ENCODE results near the gene EEFSEC. TPM values are rescaled to one million over a fixed set of nuclear protein-coding genes. Genes with fewer than 3 reads are reported as not detected.
A peak's percentile ranks its signal among the peaks of the same experiment; 100 is the strongest.

EEFSEC gene
- total RNA-seq, 1 experiment from 2014 or later = 3.8 TPM

DNA sequence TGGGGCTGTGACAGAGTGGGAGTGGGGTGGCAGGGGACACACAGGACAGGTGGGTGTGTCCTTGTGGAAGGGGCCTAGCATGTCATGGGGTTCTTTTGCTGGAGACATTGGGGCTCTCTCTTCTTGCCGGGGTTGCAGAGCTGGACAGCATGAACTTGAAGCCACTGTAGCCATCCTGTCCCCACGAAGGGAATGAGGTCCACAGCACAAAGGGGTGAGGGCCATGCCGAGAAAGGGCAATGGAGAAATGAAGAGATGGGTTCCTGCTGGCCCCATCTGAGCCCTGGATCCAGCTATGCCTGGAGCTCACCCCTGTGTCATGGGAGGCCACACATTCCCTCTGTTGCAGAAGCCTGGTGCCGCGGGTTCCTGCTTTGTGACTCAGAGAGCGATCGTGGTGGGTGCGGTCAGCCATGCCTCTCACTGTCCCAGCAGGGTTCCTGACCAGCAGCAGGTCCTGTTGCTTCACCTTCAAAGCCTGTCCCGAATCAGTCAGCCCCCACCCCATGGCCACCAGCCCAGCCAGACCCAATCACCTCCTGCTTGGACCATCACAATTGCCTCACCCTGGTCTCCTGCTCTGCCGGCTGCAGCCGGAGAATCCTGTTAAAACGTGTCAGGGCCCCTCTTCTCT is 263.4 kb downstream of the EEFSEC start:
- in situ Hi-C loops (cut with HindIII; ENCODE audit: low pct_unique_long_range_greater_than_20kb, low sequenced_read_pairs) = no loop called here
- DNase-seq (ENCODE audit: low read depth, low spot score) = peak; percentile 9

DNA sequence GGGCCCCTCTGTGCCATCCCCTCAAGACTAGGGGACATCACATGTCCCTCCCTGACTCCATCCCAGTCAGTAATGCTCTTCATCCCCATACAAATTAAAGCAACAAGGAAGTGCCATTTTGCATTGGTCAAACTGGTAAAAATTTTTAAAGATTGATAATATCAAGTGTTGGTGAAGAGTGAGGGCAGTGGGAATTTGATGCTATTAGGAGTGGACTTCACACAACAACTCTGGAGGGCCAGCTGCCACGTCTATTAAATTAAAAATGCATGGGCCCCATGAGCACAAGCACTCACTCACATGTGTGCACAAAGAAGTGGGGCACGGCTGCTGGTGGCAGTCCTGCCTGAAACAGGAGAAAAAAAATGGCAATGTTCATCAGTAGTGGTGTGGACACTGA is 265.6 kb downstream of the EEFSEC start:
- in situ Hi-C loops (cut with HindIII; ENCODE audit: low pct_unique_long_range_greater_than_20kb, low sequenced_read_pairs) = no loop called here
- no peak for DNase-seq (ENCODE audit: low read depth, low spot score)

DNA sequence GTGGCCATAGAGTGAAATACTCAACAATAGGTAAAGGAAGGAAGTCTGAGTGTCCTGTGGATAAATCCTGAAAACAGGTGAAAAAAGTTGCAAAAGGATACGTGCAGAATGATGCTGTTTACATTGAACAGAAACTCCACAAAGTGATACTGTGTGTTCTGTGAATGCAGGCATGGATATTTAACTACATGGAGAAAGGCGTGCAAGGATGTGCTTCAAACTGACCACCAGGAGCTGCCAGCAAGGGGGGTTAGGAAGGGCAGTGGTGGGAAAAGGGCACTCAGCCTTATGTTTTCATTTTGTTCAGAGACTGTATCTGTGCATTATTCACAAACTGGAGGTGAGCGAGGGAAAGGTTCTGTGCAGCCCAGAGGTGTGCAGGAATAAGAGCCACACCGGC is 266.0 kb downstream of the EEFSEC start:
- DNase-seq (ENCODE audit: low read depth, low spot score) = no peak
- in situ Hi-C loops (cut with HindIII; ENCODE audit: low pct_unique_long_range_greater_than_20kb, low sequenced_read_pairs) = no loop called here

DNA sequence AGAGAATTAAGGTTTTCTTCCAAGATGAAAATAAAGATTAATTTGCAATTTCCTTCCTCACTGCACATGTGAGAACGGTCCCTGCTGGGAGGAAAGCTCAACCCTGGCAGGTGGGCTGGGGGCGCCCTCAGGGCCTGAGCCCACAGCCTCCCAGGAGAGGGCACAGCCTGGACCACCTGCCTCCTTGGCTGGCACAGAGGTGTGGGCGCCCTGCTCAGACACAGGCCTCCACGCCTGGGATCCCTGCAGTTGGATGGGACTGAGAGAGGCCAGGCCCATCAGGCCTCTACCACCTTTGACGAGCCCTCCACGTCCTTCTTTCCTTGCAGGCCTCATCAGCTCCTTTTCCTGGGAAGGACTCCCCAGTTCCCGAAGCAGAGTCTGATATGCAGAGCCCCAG is 267.0 kb downstream of the EEFSEC start:
- no peak for DNase-seq (ENCODE audit: low read depth, low spot score)
- in situ Hi-C loops (cut with HindIII; ENCODE audit: low pct_unique_long_range_greater_than_20kb, low sequenced_read_pairs) = no loop called here

DNA sequence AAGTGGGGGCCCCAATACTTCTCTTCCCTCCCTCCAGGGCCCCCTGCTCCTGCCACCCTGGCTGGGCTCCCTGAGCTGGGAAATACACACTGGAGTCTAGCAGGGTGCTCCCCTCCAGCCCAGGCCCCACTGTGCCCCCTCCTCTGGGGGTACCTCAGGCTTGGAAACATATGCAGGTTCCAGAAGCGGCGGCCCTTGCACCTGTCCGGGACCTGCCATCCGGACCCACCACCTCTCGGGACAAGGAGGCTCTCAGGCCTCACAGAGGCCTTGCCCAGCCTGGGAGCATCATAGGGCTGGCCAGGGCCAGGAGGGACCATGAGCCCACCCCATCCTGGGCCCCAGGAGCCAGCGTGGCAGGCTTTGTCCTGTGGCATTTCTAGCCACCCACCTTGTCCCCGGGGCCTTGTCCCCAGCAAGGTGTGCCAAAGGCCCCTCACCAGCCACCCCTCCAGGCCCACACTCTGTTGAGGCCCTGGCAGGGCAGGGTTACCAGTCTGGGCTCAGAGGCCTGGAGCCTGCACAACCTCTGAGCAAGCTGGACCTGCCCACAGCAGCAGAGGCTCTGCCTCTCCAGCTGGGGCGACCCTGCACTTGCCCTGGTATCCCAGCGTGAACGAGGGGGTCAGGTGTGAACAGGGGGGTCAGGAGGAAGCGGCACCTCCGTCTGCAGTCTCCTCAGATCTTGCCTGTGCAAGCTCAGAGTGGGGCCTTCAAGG is 267.6 kb downstream of the EEFSEC start:
- no peak for DNase-seq (ENCODE audit: low read depth, low spot score)
- in situ Hi-C loops (cut with HindIII; ENCODE audit: low pct_unique_long_range_greater_than_20kb, low sequenced_read_pairs) = no loop called here

DNA sequence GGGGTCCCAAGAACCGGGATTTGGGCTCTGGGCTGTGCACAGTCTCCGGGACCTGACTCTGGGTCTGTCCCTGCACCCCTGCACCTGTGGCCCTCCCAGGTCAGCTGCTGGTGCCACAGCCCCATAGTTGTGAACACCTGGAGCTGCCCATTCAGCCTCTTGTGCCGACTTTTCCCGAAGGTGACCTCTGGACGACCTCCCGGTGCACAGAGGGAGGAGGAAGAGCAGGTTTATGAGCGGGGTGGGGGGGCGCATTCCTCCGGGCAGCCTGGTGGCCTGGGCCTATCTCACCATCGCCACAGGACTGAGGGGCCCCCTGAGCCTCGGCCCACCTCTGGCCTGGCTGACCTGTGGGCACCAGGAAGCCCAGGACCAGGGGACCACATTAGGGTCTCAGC is 268.2 kb downstream of the EEFSEC start:
- DNase-seq (ENCODE audit: low read depth, low spot score) = no peak
- in situ Hi-C loops (cut with HindIII; ENCODE audit: low pct_unique_long_range_greater_than_20kb, low sequenced_read_pairs) = no loop called here

DNA sequence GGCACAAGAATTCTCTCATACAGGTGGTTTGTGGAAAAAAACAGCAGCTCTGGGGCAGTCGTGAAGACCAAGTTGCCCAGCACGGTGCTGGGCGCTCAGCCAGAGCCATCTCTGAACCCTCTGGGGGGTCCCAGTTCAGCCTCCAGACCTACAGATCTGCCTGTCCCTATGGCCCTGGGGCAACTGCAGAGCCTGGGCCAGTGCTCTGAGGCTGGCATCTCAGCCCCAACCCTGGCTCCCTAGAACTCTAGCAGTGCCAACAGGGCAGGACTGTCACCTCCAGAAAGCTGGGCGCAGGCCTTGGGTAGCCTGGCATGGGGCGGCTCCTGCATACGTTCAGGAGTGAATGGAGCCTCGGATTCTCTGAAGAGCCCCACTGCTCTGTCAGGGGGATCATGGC is 268.7 kb downstream of the EEFSEC start:
- DNase-seq (ENCODE audit: low read depth, low spot score) = no peak
- in situ Hi-C loops (cut with HindIII; ENCODE audit: low pct_unique_long_range_greater_than_20kb, low sequenced_read_pairs) = no loop called here

DNA sequence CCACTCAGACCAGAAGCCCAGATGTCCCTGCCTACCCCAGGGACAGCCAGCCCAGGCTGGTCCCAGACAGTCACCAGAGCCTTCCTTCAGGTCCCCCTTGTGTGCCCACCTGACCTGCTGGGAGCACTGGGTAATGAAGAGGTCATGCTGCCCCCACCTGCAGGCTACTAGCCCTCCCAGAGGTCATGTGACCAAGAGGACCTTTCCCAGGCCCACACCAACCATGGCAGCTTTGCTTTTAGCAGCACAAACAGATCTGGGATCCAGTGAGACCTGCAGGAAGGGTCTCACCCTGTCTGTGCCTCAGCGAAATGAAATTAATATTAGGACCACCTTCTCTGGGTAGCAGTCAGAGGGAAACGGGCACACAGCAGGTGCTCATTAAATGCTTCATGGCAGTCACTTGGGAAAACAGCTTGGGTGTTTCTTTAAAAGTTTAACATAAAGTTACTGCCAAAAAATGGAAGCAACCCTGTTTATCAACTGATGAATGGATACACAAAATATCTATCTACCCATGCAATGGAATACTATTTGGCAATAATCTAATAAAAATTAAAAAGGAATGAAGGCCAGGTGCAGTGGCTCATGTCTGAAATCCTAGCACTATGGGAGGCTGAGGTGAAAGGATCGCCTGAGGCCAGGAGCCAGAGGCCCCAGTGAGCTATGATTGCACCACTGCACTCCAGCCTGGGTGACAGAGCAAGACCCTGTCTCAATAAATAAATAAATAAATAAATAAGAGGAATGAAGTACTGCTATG is 269.7 kb downstream of the EEFSEC start:
- no peak for DNase-seq (ENCODE audit: low read depth, low spot score)
- in situ Hi-C loops (cut with HindIII; ENCODE audit: low pct_unique_long_range_greater_than_20kb, low sequenced_read_pairs) = no loop called here

DNA sequence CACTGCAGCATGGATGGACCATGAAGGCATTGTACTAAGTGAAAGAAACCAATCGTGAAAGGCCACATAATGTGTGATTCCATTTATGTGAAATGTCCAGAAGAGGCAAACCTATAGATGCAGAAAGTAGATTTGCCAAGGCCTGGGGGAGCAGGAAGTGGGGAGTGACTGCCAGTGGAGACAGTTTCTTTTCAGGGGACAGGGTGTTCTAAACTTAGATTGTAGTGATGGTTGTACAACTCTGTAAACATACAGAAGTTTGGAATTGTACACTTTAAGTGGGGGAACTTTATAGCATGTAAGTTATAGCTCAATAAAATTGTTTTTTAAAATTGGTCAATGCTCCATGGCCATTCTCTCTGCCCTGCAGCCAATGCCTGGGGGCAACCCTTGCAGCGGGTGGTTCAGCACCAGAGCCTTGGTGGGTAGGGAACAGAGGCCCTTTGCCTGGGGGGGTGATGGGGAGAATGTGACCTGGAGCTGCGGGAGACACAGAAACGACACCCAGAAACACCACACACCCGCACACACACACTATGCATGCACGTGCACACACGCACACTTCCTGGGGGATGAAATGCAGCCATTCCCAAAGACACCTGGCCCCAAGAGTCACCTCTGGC is 270.4 kb downstream of the EEFSEC start:
- in situ Hi-C loops (cut with HindIII; ENCODE audit: low pct_unique_long_range_greater_than_20kb, low sequenced_read_pairs) = no loop called here
- DNase-seq (ENCODE audit: low read depth, low spot score) = no peak

DNA sequence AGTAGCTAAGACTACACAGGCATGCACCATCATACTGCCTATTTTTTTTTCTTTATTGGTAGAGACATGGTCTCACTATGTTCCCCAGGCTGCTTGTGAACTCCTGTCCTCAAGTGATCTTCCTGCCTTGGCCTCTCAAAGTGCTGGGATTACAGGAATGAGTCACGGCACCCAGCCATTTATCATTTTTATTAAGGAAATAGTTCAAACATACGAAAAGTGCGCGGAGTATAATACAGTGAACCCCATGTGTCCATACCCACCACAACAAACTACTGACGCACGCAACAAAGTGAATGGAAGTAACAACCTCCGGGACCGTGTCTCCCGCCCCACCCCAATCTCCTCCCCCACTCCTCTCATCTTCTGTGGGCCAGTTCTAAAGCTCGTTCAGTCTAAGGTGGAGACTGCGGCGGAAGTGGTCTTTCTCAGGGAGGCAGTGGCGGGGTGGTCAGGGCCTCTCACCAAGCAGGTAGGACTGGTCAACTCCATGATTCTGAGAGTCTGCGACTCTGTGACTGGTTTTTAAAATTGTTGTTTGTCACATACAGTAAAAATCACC is 271.3 kb downstream of the EEFSEC start:
- DNase-seq (ENCODE audit: low read depth, low spot score) = no peak
- in situ Hi-C loops (cut with HindIII; ENCODE audit: low pct_unique_long_range_greater_than_20kb, low sequenced_read_pairs) = no loop called here

DNA sequence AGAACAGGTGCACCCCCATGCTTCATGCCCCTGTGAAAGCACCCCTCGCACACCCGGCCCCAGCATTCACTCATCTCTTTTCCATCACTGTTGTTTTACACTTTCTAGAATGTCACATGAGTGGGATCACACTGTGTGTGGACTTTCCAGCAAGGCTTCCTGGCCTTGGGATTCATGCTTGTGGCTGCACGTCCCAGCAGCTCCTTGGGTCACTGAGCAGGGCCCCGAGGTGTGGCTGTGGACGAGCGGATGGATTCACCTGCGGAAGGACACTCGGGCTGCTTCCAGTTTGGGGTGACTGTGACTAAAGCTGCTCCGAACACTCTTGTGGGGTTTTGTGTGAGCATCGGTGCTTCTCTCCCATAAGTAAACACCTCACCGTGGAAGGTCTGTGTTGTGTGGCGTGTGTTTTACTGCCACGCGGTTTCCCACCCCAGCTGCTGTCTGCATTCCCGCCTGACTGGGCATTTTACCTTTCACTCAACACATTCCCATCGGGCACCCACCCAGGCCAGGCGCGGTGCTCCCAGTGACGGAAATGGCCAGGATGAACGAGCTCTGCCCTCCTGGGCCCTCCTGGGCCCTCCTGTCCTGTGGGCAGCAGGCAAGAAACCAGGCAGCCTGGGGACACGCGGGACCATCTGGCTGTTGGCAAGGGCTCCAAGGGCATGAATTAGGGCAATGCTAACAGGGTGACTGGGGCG is 272.0 kb downstream of the EEFSEC start:
- no peak for DNase-seq (ENCODE audit: low read depth, low spot score)
- in situ Hi-C loops (cut with HindIII; ENCODE audit: low pct_unique_long_range_greater_than_20kb, low sequenced_read_pairs) = no loop called here

DNA sequence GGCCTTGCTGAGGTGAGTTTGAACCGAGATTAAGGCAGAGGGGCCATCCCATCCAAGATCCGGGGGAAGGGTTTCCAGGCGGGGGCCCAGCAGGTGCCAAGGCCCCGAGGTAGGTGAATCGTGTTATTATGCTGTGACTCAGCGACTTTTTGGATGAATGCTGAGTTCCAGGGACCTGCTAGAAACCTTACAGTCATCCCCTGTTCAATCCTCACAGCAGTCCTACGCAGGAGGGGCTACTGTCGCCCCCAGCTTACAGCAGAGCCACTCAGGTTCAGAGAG is 272.5 kb downstream of the EEFSEC start:
- in situ Hi-C loops (cut with HindIII; ENCODE audit: low pct_unique_long_range_greater_than_20kb, low sequenced_read_pairs) = no loop called here
- no peak for DNase-seq (ENCODE audit: low read depth, low spot score)

DNA sequence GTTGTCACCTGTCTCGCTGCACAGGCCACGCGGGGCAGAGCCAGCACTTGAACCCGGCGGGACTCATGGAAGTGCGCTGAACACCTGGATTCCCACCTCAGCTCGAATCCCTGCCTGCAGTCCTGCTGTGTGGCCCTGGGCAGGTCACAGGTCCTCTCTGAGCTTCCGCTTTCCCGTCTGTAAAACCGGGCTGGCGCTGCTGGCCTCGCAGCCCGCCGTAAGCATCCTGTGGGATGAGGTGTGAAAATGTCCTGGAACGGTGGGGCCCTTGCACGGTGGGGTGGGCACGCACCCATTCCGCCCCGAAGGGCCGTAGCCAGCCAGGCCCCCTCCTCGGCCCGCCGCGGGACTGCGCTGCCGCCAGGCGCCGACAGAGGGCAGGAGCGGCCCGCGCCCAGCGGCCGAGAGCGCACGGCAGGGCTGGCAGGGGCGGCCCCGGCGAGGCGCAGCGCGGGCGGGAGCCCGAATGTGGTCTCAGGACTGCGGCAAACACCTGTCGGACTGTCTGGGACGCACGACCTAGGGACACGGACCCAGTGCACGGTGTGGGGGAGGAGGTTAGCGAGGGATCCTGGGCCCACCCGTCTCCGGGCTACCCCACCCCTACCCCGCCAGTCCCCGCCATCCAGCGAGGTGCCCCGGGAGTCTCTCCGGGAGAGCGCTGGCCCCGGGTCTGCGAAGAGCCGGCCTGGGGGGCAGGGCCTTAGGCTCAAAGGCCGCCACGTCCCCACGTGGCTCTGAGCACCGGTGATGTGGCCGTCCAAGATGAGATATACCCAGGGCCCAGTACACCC is 273.0 kb downstream of the EEFSEC start:
- in situ Hi-C loops (cut with HindIII; ENCODE audit: low pct_unique_long_range_greater_than_20kb, low sequenced_read_pairs) = no loop called here
- peak; percentile 38 for DNase-seq (ENCODE audit: low read depth, low spot score)

DNA sequence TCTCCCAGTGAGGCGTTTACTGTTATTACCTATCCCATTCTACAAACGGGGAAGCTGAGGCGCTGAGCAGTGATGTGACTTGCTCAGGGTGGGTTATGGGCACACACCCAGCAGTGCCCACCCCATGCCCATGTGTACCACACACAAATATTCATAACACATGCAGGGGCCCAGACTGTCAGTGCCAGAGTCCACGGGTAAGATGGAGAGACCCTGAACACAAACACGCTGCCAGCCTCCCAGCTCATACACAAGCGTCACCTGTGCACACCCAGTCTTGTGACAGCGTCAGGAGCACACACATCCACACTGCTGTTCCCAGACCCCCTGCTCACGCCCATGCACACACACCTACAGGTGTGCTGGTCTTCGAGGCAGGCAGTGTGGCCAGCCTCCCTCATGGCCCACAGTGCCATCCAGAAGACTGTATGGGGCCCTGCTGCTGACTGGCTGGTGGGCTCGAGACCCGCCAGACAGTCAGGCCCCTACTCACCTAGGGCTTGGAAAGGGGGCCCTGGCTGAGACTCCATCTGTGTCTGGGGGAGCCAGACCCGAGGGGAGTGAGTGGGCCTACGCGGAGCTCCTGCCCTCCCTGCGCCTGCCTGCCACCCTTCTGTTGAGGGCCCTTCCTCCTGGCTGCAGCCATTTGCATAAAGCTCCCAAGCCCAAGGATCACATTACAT is 274.0 kb downstream of the EEFSEC start:
- no peak for DNase-seq (ENCODE audit: low read depth, low spot score)
- in situ Hi-C loops (cut with HindIII; ENCODE audit: low pct_unique_long_range_greater_than_20kb, low sequenced_read_pairs) = no loop called here

DNA sequence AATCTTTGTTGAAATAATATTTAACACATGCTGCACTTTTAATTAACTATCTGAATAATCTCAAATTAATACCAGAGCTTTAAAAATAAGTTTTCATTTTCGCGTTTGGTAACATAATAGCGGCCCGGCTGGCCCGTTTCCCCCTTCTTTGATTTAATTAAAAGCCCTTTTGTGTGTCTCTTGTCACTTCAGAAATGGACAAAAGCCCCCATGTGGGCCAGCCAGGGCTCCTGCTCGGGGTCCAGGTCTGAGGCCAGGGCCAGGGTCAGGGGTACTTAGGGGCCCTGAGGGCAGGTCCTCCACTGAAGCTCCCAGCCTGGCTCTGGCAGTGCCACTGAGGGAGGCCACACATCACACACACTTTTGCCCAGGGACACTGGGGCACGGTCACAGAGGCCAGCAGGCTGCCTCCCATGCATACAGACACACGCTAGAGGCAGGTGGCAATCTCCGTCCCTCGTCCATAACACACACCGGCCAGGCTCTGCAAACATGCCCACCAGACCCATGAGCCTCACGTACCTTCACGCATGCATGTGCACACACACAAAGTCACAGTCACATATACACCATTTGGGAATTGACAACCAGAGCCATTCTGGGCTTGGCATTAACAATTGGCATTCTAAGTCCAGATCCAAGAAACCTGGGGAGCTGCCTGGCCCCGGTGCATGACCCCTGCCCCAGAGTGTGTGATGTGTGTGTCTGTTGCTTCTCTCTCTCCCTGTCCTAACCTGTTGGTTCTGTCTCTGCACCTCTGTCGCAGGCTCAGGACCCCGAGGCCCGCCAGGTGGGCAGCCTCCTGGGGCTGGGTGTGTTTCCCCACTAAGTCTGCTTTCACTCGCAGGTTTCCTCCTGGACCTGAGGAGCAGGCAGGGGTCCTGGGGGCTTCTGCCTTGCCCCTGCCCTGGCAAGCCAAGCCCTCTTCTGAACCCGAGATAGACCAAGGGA is 274.9 kb downstream of the EEFSEC start:
- in situ Hi-C loops (cut with HindIII; ENCODE audit: low pct_unique_long_range_greater_than_20kb, low sequenced_read_pairs) = no loop called here
- no peak for DNase-seq (ENCODE audit: low read depth, low spot score)

DNA sequence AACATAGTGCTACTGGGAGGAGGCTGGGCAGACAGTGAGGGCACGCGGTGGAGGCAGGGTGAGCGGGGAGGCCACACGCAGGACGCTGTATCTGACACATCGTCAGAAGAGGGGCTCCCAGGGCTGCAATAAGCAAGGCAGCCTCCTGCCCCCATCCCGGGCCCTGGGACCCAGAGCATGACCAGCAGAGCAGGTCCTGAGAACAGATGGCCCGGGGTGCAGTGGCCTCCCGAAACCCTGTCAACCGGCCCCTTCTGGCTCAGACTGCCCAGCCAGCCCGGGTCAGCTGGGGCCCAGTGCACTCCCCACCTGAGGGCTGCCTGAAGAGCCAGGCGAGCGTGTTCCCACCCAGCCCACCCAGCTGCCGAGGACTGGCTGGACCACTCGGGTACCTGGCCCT is 276.0 kb downstream of the EEFSEC start:
- no peak for DNase-seq (ENCODE audit: low read depth, low spot score)
- in situ Hi-C loops (cut with HindIII; ENCODE audit: low pct_unique_long_range_greater_than_20kb, low sequenced_read_pairs) = no loop called here

All from SK-MEL-5 (cell line).